HEK293 (cell line): Measurements from ENCODE around the gene ZFC3H1.

ENCODE experiments used
- BCL11A ChIP-seq: fragments of 450-650 bp; formaldehyde crosslinking; IDR thresholded peaks from 2 replicates; pipeline ENCODE4 v1.5.1; 2016; ENCODE audit warnings: low read depth, missing biosample characterization, missing genetic modification characterization
- EGR2 ChIP-seq: fragments of 450-650 bp; formaldehyde crosslinking; IDR thresholded peaks from 2 replicates; pipeline ENCODE4 v1.5.1; 2016; ENCODE audit warnings: low read depth, missing biosample characterization, missing genetic modification characterization
- INSM2 ChIP-seq: fragments of 450-650 bp; formaldehyde crosslinking; IDR thresholded peaks from 2 replicates; pipeline ENCODE4 v1.5.1; 2016; ENCODE audit warnings: missing biosample characterization, missing genetic modification characterization
- KLF1 ChIP-seq: fragments of 450-650 bp; formaldehyde crosslinking; IDR thresholded peaks from 2 replicates; pipeline ENCODE4 v1.5.1; 2016; ENCODE audit warnings: missing biosample characterization, missing genetic modification characterization
- KLF9 ChIP-seq: fragments of 450-650 bp; formaldehyde crosslinking; IDR thresholded peaks from 2 replicates; pipeline ENCODE4 v1.5.1; 2016; ENCODE audit warnings: missing biosample characterization, missing genetic modification characterization, low read depth
- OVOL3 ChIP-seq: fragments of 450-650 bp; formaldehyde crosslinking; IDR thresholded peaks from 2 replicates; pipeline ENCODE4 v1.5.1; 2016; ENCODE audit warnings: missing biosample characterization, missing genetic modification characterization
- SP2 ChIP-seq: fragments of 450-650 bp; formaldehyde crosslinking; IDR thresholded peaks from 2 replicates; pipeline ENCODE4 v1.5.1; 2016; ENCODE audit warnings: missing biosample characterization, missing genetic modification characterization
- ZBTB20 ChIP-seq: fragments of 450-650 bp; formaldehyde crosslinking; IDR thresholded peaks from 2 replicates; pipeline ENCODE4 v1.5.1; 2016; ENCODE audit warnings: missing biosample characterization, missing genetic modification characterization
- ZBTB7A ChIP-seq: fragments of 450-650 bp; formaldehyde crosslinking; IDR thresholded peaks from 2 replicates; pipeline ENCODE4 v1.5.1; 2016; ENCODE audit warnings: low read depth, missing biosample characterization, missing genetic modification characterization
- ZBTB8A ChIP-seq: fragments of 450-650 bp; formaldehyde crosslinking; IDR thresholded peaks from 2 replicates; pipeline ENCODE4 v1.5.1; 2016; ENCODE audit warnings: missing biosample characterization, missing genetic modification characterization
- ZFHX2 ChIP-seq: fragments of 450-650 bp; formaldehyde crosslinking; conservative IDR thresholded peaks from 2 replicates; pipeline ENCODE4 v1.5.1; 2016; ENCODE audit warnings: missing biosample characterization, missing genetic modification characterization
- ZFP37 ChIP-seq: fragments of 450-650 bp; formaldehyde crosslinking; IDR thresholded peaks from 2 replicates; pipeline ENCODE4 v1.5.1; 2016; ENCODE audit warnings: missing biosample characterization, missing genetic modification characterization
- ZNF121 ChIP-seq: fragments of 450-650 bp; formaldehyde crosslinking; IDR thresholded peaks from 2 replicates; pipeline ENCODE4 v1.5.1; 2016; ENCODE audit warnings: missing biosample characterization, missing genetic modification characterization
- ZNF138 ChIP-seq: fragments of 450-650 bp; formaldehyde crosslinking; IDR thresholded peaks from 2 replicates; pipeline ENCODE4 v1.5.1; 2016; ENCODE audit warnings: missing biosample characterization, missing genetic modification characterization, borderline replicate concordance
- ZNF2 ChIP-seq: fragments of 450-650 bp; formaldehyde crosslinking; IDR thresholded peaks from 2 replicates; pipeline ENCODE4 v1.5.1; 2016; ENCODE audit warnings: missing biosample characterization, missing genetic modification characterization
- ZNF223 ChIP-seq: fragments of 450-650 bp; formaldehyde crosslinking; IDR thresholded peaks from 2 replicates; pipeline ENCODE4 v1.5.1; 2016; ENCODE audit warnings: missing biosample characterization, missing genetic modification characterization
- ZNF24 ChIP-seq: fragments of 450-650 bp; formaldehyde crosslinking; IDR thresholded peaks from 2 replicates; pipeline ENCODE4 v1.5.1; 2016; ENCODE audit warnings: missing biosample characterization, missing genetic modification characterization
- ZNF248 ChIP-seq: fragments of 450-650 bp; formaldehyde crosslinking; IDR thresholded peaks from 2 replicates; pipeline ENCODE4 v1.5.1; 2017; ENCODE audit warnings: missing biosample characterization, missing genetic modification characterization
- ZNF324 ChIP-seq: fragments of 450-650 bp; formaldehyde crosslinking; IDR thresholded peaks from 2 replicates; pipeline ENCODE4 v1.5.1; 2016; ENCODE audit warnings: missing biosample characterization, missing genetic modification characterization
- ZNF335 ChIP-seq: fragments of 450-650 bp; formaldehyde crosslinking; conservative IDR thresholded peaks from 2 replicates; pipeline ENCODE4 v1.5.1; 2016; ENCODE audit warnings: missing biosample characterization, missing genetic modification characterization
- ZNF362 ChIP-seq: fragments of 450-650 bp; formaldehyde crosslinking; IDR thresholded peaks from 2 replicates; pipeline ENCODE4 v1.5.1; 2016; ENCODE audit warnings: missing biosample characterization, missing genetic modification characterization
- ZNF544 ChIP-seq: fragments of 450-650 bp; formaldehyde crosslinking; IDR thresholded peaks from 2 replicates; pipeline ENCODE4 v1.5.0; 2017; ENCODE audit warnings: missing biosample characterization, missing genetic modification characterization
- ZNF555 ChIP-seq: fragments of 450-650 bp; formaldehyde crosslinking; conservative IDR thresholded peaks from 2 replicates; pipeline ENCODE4 v1.5.1; 2017; ENCODE audit warnings: missing biosample characterization, mild to moderate bottlenecking, missing genetic modification characterization, inconsistent platforms
- ZNF561 ChIP-seq: fragments of 450-650 bp; IDR thresholded peaks from 2 replicates; pipeline ENCODE4 v1.5.1; 2018; ENCODE audit warnings: missing biosample characterization, missing genetic modification characterization, borderline replicate concordance
- ZNF600 ChIP-seq: fragments of 450-650 bp; formaldehyde crosslinking; IDR thresholded peaks from 2 replicates; pipeline ENCODE4 v1.5.1; 2016; ENCODE audit warnings: missing biosample characterization, missing genetic modification characterization
- ZNF610 ChIP-seq: fragments of 450-650 bp; formaldehyde crosslinking; IDR thresholded peaks from 2 replicates; pipeline ENCODE4 v1.5.1; 2016; ENCODE audit warnings: missing biosample characterization, missing genetic modification characterization, borderline replicate concordance
- ZXDB ChIP-seq: fragments of 450-650 bp; formaldehyde crosslinking; IDR thresholded peaks from 2 replicates; pipeline ENCODE4 v1.5.1; 2016; ENCODE audit warnings: missing biosample characterization, missing genetic modification characterization
- TF ChIP-seq, protein P1 (sequence below): fragments of 450-650 bp; formaldehyde crosslinking; IDR thresholded peaks from 2 replicates; pipeline ENCODE4 v1.5.1; 2016; ENCODE audit warnings: missing biosample characterization, missing genetic modification characterization
- TF ChIP-seq, protein P2 (sequence below): fragments of 450-650 bp; formaldehyde crosslinking; IDR thresholded peaks from 2 replicates; pipeline ENCODE4 v1.5.1; 2017; ENCODE audit warnings: missing biosample characterization, mild to moderate bottlenecking, missing genetic modification characterization, moderate library complexity
- TF ChIP-seq, protein P3 (sequence below): sonication (generic); formaldehyde crosslinking; IDR thresholded peaks from 2 replicates; pipeline ENCODE4 v1.8.1; 2022; ENCODE audit warnings: mild to moderate bottlenecking, moderate library complexity, missing genetic modification reagents

ZFC3H1 gene

GRCh38 chr12:71685914-71686657 is 22.4 kb upstream of the ZFC3H1 start, which contains the start of gene TMEM19 (continued):
- TF ChIP-seq ZXDB (tag by site-specific recombination) = peak; percentile 79
- peak; percentile 84; the same call in 1 of the 2 replicates for TF ChIP-seq ZBTB7A (tag by site-specific recombination)
- TF ChIP-seq ZFHX2 (tag by site-specific recombination) = peak; percentile 74
- TF ChIP-seq INSM2 (tag by site-specific recombination) = peak; percentile 89
- TF ChIP-seq ZNF610 (tag by site-specific recombination) = 0 out of 2 replicates have a peak, but pooled peaks have one; percentile 54
- peak; percentile 89 for TF ChIP-seq KLF9 (tag by site-specific recombination)
- TF ChIP-seq ZFP37 (tag by site-specific recombination) = 0 out of 2 replicates have a peak, but pooled peaks have one; percentile 37
- TF ChIP-seq, protein P1, sequence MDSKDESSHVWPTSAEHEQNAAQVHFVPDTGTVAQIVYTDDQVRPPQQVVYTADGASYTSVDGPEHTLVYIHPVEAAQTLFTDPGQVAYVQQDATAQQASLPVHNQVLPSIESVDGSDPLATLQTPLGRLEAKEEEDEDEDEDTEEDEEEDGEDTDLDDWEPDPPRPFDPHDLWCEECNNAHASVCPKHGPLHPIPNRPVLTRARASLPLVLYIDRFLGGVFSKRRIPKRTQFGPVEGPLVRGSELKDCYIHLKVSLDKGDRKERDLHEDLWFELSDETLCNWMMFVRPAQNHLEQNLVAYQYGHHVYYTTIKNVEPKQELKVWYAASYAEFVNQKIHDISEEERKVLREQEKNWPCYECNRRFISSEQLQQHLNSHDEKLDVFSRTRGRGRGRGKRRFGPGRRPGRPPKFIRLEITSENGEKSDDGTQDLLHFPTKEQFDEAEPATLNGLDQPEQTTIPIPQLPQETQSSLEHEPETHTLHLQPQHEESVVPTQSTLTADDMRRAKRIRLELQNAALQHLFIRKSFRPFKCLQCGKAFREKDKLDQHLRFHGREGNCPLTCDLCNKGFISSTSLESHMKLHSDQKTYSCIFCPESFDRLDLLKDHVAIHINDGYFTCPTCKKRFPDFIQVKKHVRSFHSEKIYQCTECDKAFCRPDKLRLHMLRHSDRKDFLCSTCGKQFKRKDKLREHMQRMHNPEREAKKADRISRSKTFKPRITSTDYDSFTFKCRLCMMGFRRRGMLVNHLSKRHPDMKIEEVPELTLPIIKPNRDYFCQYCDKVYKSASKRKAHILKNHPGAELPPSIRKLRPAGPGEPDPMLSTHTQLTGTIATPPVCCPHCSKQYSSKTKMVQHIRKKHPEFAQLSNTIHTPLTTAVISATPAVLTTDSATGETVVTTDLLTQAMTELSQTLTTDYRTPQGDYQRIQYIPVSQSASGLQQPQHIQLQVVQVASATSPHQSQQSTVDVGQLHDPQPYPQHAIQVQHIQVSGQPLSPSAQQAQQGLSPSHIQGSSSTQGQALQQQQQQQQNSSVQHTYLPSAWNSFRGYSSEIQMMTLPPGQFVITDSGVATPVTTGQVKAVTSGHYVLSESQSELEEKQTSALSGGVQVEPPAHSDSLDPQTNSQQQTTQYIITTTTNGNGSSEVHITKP (tag by site-specific recombination) = peak; percentile 83
- TF ChIP-seq BCL11A (tag by site-specific recombination) = 0 out of 2 replicates have a peak, but pooled peaks have one; percentile 52
- TF ChIP-seq ZBTB8A (tag by site-specific recombination) = peak; percentile 67
- TF ChIP-seq ZNF324 = 0 out of 2 replicates have a peak, but pooled peaks have one; percentile 49
- peak; percentile 81 for TF ChIP-seq ZNF335
- no peak for TF ChIP-seq ZNF138 (tag by site-specific recombination)
- peak; percentile 87 for TF ChIP-seq EGR2 (tag by site-specific recombination)
- TF ChIP-seq ZNF121 (tag by site-specific recombination) = no peak
- TF ChIP-seq, protein P2, sequence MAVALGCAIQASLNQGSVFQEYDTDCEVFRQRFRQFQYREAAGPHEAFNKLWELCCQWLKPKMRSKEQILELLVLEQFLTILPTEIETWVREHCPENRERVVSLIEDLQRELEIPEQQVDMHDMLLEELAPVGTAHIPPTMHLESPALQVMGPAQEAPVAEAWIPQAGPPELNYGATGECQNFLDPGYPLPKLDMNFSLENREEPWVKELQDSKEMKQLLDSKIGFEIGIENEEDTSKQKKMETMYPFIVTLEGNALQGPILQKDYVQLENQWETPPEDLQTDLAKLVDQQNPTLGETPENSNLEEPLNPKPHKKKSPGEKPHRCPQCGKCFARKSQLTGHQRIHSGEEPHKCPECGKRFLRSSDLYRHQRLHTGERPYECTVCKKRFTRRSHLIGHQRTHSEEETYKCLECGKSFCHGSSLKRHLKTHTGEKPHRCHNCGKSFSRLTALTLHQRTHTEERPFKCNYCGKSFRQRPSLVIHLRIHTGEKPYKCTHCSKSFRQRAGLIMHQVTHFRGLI (tag by site-specific recombination) = peak; percentile 81
- TF ChIP-seq, protein P3, sequence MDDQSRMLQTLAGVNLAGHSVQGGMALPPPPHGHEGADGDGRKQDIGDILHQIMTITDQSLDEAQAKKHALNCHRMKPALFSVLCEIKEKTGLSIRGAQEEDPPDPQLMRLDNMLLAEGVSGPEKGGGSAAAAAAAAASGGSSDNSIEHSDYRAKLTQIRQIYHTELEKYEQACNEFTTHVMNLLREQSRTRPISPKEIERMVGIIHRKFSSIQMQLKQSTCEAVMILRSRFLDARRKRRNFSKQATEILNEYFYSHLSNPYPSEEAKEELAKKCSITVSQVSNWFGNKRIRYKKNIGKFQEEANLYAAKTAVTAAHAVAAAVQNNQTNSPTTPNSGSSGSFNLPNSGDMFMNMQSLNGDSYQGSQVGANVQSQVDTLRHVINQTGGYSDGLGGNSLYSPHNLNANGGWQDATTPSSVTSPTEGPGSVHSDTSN = 0 out of 2 replicates have a peak, but pooled peaks have one; percentile 59
- TF ChIP-seq OVOL3 (tag by site-specific recombination) = 0 out of 2 replicates have a peak, but pooled peaks have one; percentile 29
- peak; percentile 83 for TF ChIP-seq SP2 (tag by site-specific recombination)
- peak; percentile 81; the same call in 1 of the 2 replicates for TF ChIP-seq ZNF2 (tag by site-specific recombination)
- peak; percentile 53; the same call in 1 of the 2 replicates for TF ChIP-seq KLF1
- TF ChIP-seq ZNF600 (tag by site-specific recombination) = peak; percentile 29; the same call in 1 of the 2 replicates
- no peak for TF ChIP-seq ZNF223
- 0 out of 2 replicates have a peak, but pooled peaks have one; percentile 14 for TF ChIP-seq ZNF24 (tag by site-specific recombination)
- TF ChIP-seq ZNF561 (tag by site-specific recombination) = peak; percentile 87; the same call in 1 of the 2 replicates
- TF ChIP-seq ZNF362 (tag by site-specific recombination) = no peak
- no peak for TF ChIP-seq ZNF248 (tag by site-specific recombination)
- peak; percentile 53 for TF ChIP-seq ZBTB20 (tag by site-specific recombination)
- no peak for TF ChIP-seq ZNF544 (tag by site-specific recombination)
- TF ChIP-seq ZNF555 (tag by site-specific recombination) = no peak
